HG03457 (cell line): ENCODE results near the gene BDH1.

ENCODE experiments used
- ATAC-seq: cut with Tn5 transposase; IDR thresholded peaks from one replicate; pipeline ENCODE4 v1.9.1; 2021; ENCODE audit warnings: moderate number of reproducible peaks; ENCODE audit not compliant: unreplicated experiment

Gene BDH1

GRCh38 chr3:197464794-197465193, 91.0 kb downstream of the BDH1 start:
- no peak for ATAC-seq

GRCh38 chr3:197463279-197463678, 92.5 kb downstream of the BDH1 start:
- ATAC-seq, result no peak

GRCh38 chr3:197462808-197463207, 93.0 kb downstream of the BDH1 start:
- no peak for ATAC-seq

GRCh38 chr3:197460639-197461038, 95.1 kb downstream of the BDH1 start:
- no peak for ATAC-seq

GRCh38 chr3:197460002-197460401, 95.8 kb downstream of the BDH1 start:
- ATAC-seq, result no peak
